HG02981 (cell line): ENCODE results near the gene TAS2R16.
"Not testable (repeated sequence)": the region's sequence is repeated elsewhere in the genome, so short reads cannot be mapped to it uniquely, and the experiment has no call there.

Experiments
- ATAC-seq: cut with Tn5 transposase; IDR thresholded peaks from one replicate; pipeline ENCODE4 v1.9.1; 2021; ENCODE audit warnings: mild to moderate bottlenecking, moderate library complexity; ENCODE audit not compliant: unreplicated experiment

Gene TAS2R16

GRCh38 chr7:122974229-122974628 is 21.3 kb downstream of the TAS2R16 start:
- ATAC-seq: no peak

- ATAC-seq: no peak
Measured at GRCh38 chr7:122972056-122972455, 23.4 kb downstream of the TAS2R16 start.

GRCh38 chr7:122970740-122971725 is 24.5 kb downstream of the TAS2R16 start:
- no peak for ATAC-seq

- no peak for ATAC-seq
Measured at GRCh38 chr7:122968389-122968788, 27.1 kb downstream of the TAS2R16 start.

GRCh38 chr7:122965306-122965705 is 30.2 kb downstream of the TAS2R16 start:
- ATAC-seq: no peak

- ATAC-seq: not testable (repeated sequence)
Measured at GRCh38 chr7:122953678-122954077, 41.8 kb downstream of the TAS2R16 start.

GRCh38 chr7:122951006-122951405 is 44.5 kb downstream of the TAS2R16 start:
- no peak for ATAC-seq

GRCh38 chr7:122949186-122949585 is 46.3 kb downstream of the TAS2R16 start:
- ATAC-seq: no peak
